Tibial nerve (tissue), 4 donors: ENCODE data around the gene MIA2. TPM values are rescaled to one million over a fixed set of nuclear protein-coding genes. Genes with fewer than 3 reads are reported as not detected.

Experiments used
- DNase-seq, 2 donors: peaks; one replicate each; pipeline ENCODE4 v3.0.0-alpha.2; 2019; ENCODE audit warnings: low spot score in 2 of 2
- H3K27ac ChIP-seq, 4 donors: fragments of 200-600 bp; sonication (generic) in 3 of 4; one replicate each; pipeline ENCODE4 v1.5.1; 2017 to 2019; ENCODE audit warnings: mild to moderate bottlenecking in 1 of 4
- H3K27me3 ChIP-seq, 2 donors: fragments of 200-600 bp; sonication (generic) in 1 of 2; one replicate each; pipeline versions ENCODE4 v1.5.1 to v1.6.0; 2017 to 2019
- H3K36me3 ChIP-seq, 3 donors: fragments of 200-600 bp; sonication (generic); one replicate each; pipeline ENCODE4 v1.5.1; 2018 to 2019
- H3K4me1 ChIP-seq, 4 donors: fragments of 200-600 bp; sonication (generic) in 3 of 4; one replicate each; pipeline ENCODE4 v1.5.1; 2017 to 2019
- H3K4me3 ChIP-seq, 4 donors: fragments of 200-600 bp; sonication (generic) in 3 of 4; one replicate each; pipeline ENCODE4 v1.5.1; 2017 to 2019; ENCODE audit warnings: mild to moderate bottlenecking in 1 of 4, moderate library complexity in 1 of 4
- H3K9me3 ChIP-seq, 4 donors: fragments of 200-600 bp; sonication (generic) in 3 of 4; one replicate each; pipeline ENCODE4 v1.5.1; 2017 to 2019
- CTCF ChIP-seq, 5 experiments: fragments of 200-600 bp in 3 of 5; fragments of 450-650 bp in 2 of 5; sonication (generic) in 3 of 5; IDR thresholded peaks; one replicate each; pipeline ENCODE4 v1.5.1; 2016 to 2019; ENCODE audit warnings: antibody characterized with exemption in 5 of 5, mild to moderate bottlenecking in 3 of 5, moderate library complexity in 2 of 5
- EP300 ChIP-seq, 2 donors: sonication (generic); formaldehyde crosslinking; IDR thresholded peaks; one replicate each; pipeline ENCODE4 v1.6.1; 2017; ENCODE audit warnings: antibody characterized with exemption in 2 of 2, mild to moderate bottlenecking in 1 of 2
- POLR2A ChIP-seq, 2 donors: fragments of 450-650 bp; IDR thresholded peaks; one replicate each; pipeline ENCODE4 v1.6.1; 2017; ENCODE audit warnings: antibody characterized with exemption in 2 of 2, mild to moderate bottlenecking in 2 of 2, moderate library complexity in 2 of 2
- WGBS, 2 donors: methylation state at CpG; one replicate each; pipeline ENCODE4 v1.1.5; 2018; 5-methylcytosine and 5-hydroxymethylcytosine counted together
- total RNA-seq, 4 donors: library from RNA; depleted of rRNA; stranded (reverse); fragments of >200 nt; gene quantifications; one replicate each; pipeline ENCODE4 v1.1.0, GENCODE V29; 2016

MIA2 gene
- total RNA-seq, 4 donors from 2014 or later, result 14.7 to 22.2 (median 16.3) TPM

GRCh38 chr14:39417014-39417413 is 183.3 kb downstream of the MIA2 start:
- no peak for DNase-seq
- H3K27ac ChIP-seq, result no peak overlapping the region
- no peaks in the 10 kb centered on the region for H3K27me3 ChIP-seq
- 87 to 98% methylated on average over 2 of the region's 2 CpGs for WGBS, 2 donors
- H3K4me3 ChIP-seq, result no peak overlapping the region
- peaks cover 0 to 22% (median 3%) of the 10 kb centered on the region in 4 donors for H3K9me3 ChIP-seq
- H3K36me3 ChIP-seq, result peaks cover 0 to 4% (median 0%) of the 10 kb centered on the region in 3 donors
- peaks cover 0 to 4% (median 0%) of the 10 kb centered on the region in 4 donors for H3K4me1 ChIP-seq
- TF ChIP-seq POLR2A (IDR thresholded peaks at IDR 0.05), result no peak
- no peak for TF ChIP-seq EP300 (IDR thresholded peaks at IDR 0.05)
- TF ChIP-seq CTCF (IDR thresholded peaks at IDR 0.05), result no peak

- no peak overlapping the region for H3K4me3 ChIP-seq
- no peaks in the 10 kb centered on the region for H3K27me3 ChIP-seq
- H3K36me3 ChIP-seq, result peaks cover 0 to 4% (median 0%) of the 10 kb centered on the region in 3 donors
- no peak overlapping the region for H3K27ac ChIP-seq
- no peak for DNase-seq
- 97 to 100% methylated on average over 1 of the region's 1 CpG for WGBS, 2 donors
- H3K4me1 ChIP-seq, result peaks cover 0 to 9% (median 0%) of the 10 kb centered on the region in 4 donors
- TF ChIP-seq CTCF (IDR thresholded peaks at IDR 0.05) (no peak), POLR2A (IDR thresholded peaks at IDR 0.05) (no peak), EP300 (IDR thresholded peaks at IDR 0.05) (no peak)
- peaks cover 0 to 22% (median 3%) of the 10 kb centered on the region in 4 donors for H3K9me3 ChIP-seq
Measured at GRCh38 chr14:39419272-39419671, 185.6 kb downstream of the MIA2 start.

GRCh38 chr14:39422243-39422642 is 188.5 kb downstream of the MIA2 start:
- Histone ChIP-seq H3K27ac (no peak overlapping the region), H3K4me3 (no peak overlapping the region), H3K4me1 (peaks cover 0 to 38% (median 7%) of the 10 kb centered on the region in 4 donors), H3K27me3 (no peaks in the 10 kb centered on the region), H3K9me3 (peaks cover 0 to 2% (median 0%) of the 10 kb centered on the region in 4 donors), H3K36me3 (no peaks in the 10 kb centered on the region)
- no peak for TF ChIP-seq EP300 (IDR thresholded peaks at IDR 0.05)
- no peak for TF ChIP-seq POLR2A (IDR thresholded peaks at IDR 0.05)
- TF ChIP-seq CTCF (IDR thresholded peaks at IDR 0.05), result no peak
- no peak for DNase-seq

- Histone ChIP-seq H3K36me3 (no peaks in the 10 kb centered on the region), H3K4me3 (no peak overlapping the region), H3K4me1 (peaks cover 0 to 53% (median 10%) of the 10 kb centered on the region in 4 donors), H3K27ac (no peak overlapping the region), H3K27me3 (no peaks in the 10 kb centered on the region), H3K9me3 (no peaks in the 10 kb centered on the region)
- TF ChIP-seq EP300 (IDR thresholded peaks at IDR 0.05), result no peak
- TF ChIP-seq CTCF (IDR thresholded peaks at IDR 0.05), result no peak
- no peak for DNase-seq
- 69 to 72% methylated on average over 3 of the region's 3 CpGs for WGBS, 2 donors
Measured at GRCh38 chr14:39423793-39424192, 190.1 kb downstream of the MIA2 start.

GRCh38 chr14:39425947-39426346 is 192.2 kb downstream of the MIA2 start:
- Histone ChIP-seq H3K27me3 (no peaks in the 10 kb centered on the region), H3K4me3 (no peak overlapping the region), H3K9me3 (no peaks in the 10 kb centered on the region), H3K4me1 (peaks cover 0 to 75% (median 25%) of the 10 kb centered on the region in 4 donors), H3K36me3 (no peaks in the 10 kb centered on the region), H3K27ac (no peak overlapping the region)
- 90 to 91% methylated on average over 3 of the region's 3 CpGs for whole genome bisulfite sequencing, 2 donors
- no peak for DNase-seq
- TF ChIP-seq EP300 (IDR thresholded peaks at IDR 0.05), result no peak
- no peak for TF ChIP-seq CTCF (IDR thresholded peaks at IDR 0.05)
- TF ChIP-seq POLR2A (IDR thresholded peaks at IDR 0.05), result no peak
